Mesenchymal stem cell (in vitro differentiated cells and primary cell): ENCODE data around the gene AHRR.
"Not testable (repeated sequence)": the region's sequence is repeated elsewhere in the genome, so short reads cannot be mapped to it uniquely, and the experiment has no call there.

Experiments
- DNase-seq: peaks from one replicate; pipeline ENCODE4 v3.0.0-alpha.2; 2013
- H2AFZ ChIP-seq: one replicate; pipeline ENCODE4 v1.6.1; 2013; ENCODE audit warnings: low read depth, mild to moderate bottlenecking, control low read depth, inconsistent platforms, low read length, moderate library complexity
- H2AK5ac ChIP-seq: 2 replicates; pipeline ENCODE4 v1.6.1; 2013; ENCODE audit warnings: low read length, moderate library complexity, mild to moderate bottlenecking, inconsistent platforms; ENCODE audit not compliant: severe bottlenecking
- H2BK120ac ChIP-seq: one replicate; pipeline ENCODE4 v1.6.1; 2013; ENCODE audit warnings: low read depth, mild to moderate bottlenecking, inconsistent platforms, low read length, moderate library complexity
- H2BK12ac ChIP-seq, 2 experiments: one replicate each; pipeline ENCODE4 v1.6.1; 2013; ENCODE audit warnings: inconsistent platforms in 2 of 2, low read length in 2 of 2, mild to moderate bottlenecking in 2 of 2, moderate library complexity in 2 of 2, control low read depth in 1 of 2
- H2BK15ac ChIP-seq: one replicate; pipeline ENCODE4 v1.6.1; 2013; ENCODE audit warnings: mild to moderate bottlenecking, low read depth, inconsistent platforms; ENCODE audit not compliant: poor library complexity, severe bottlenecking
- H2BK5ac ChIP-seq: 2 replicates; pipeline ENCODE4 v1.6.1; 2013; ENCODE audit warnings: low read depth, mild to moderate bottlenecking, low read length, control low read depth, inconsistent platforms; ENCODE audit not compliant: poor library complexity, severe bottlenecking
- H3K14ac ChIP-seq, 2 experiments: one replicate each; pipeline ENCODE4 v1.6.1; 2013; ENCODE audit warnings: inconsistent platforms in 2 of 2, low read length in 2 of 2, control low read depth in 1 of 2, mild to moderate bottlenecking in 1 of 2, moderate library complexity in 1 of 2
- H3K18ac ChIP-seq, 2 experiments: one replicate each; pipeline ENCODE4 v1.6.1; 2013; ENCODE audit warnings: inconsistent platforms in 2 of 2, low read length in 2 of 2, control low read depth in 1 of 2, low read depth in 1 of 2, mild to moderate bottlenecking in 1 of 2
- H3K23ac ChIP-seq, 2 experiments: one replicate each; pipeline ENCODE4 v1.6.1; 2013; ENCODE audit warnings: inconsistent platforms in 2 of 2, low read length in 2 of 2, mild to moderate bottlenecking in 2 of 2, moderate library complexity in 2 of 2, control low read depth in 1 of 2
- H3K27ac ChIP-seq: 2 replicates; pipeline ENCODE4 v1.5.1; 2013; ENCODE audit warnings: mild to moderate bottlenecking, moderate library complexity, low read length, control low read depth, inconsistent platforms; ENCODE audit not compliant: poor library complexity, severe bottlenecking
- H3K27me3 ChIP-seq, 2 experiments: 2 replicates each; pipeline versions ENCODE4 v1.6.1 to v1.7.0; 2013; ENCODE audit warnings: low read length in 2 of 2, mild to moderate bottlenecking in 2 of 2, moderate library complexity in 2 of 2, control low read depth in 1 of 2, inconsistent platforms in 1 of 2; ENCODE audit not compliant: control insufficient read depth in 1 of 2, insufficient read depth in 1 of 2
- H3K36me3 ChIP-seq, 2 experiments: 2 replicates each; pipeline versions ENCODE4 v1.6.1 to v1.7.0; 2013; ENCODE audit warnings: low read length in 2 of 2, control low read depth in 1 of 2, inconsistent platforms in 1 of 2, low read depth in 1 of 2, mild to moderate bottlenecking in 1 of 2; ENCODE audit not compliant: insufficient read depth in 2 of 2, control insufficient read depth in 1 of 2
- H3K4ac ChIP-seq, 2 experiments: one replicate each; pipeline ENCODE4 v1.6.1; 2013; ENCODE audit warnings: inconsistent platforms in 2 of 2, low read length in 2 of 2, mild to moderate bottlenecking in 2 of 2, moderate library complexity in 2 of 2, control low read depth in 1 of 2, low read depth in 1 of 2
- H3K4me1 ChIP-seq: 2 replicates; pipeline ENCODE4 v1.6.1; 2013; ENCODE audit warnings: low read depth, low read length, control low read depth; ENCODE audit not compliant: control insufficient read depth, insufficient read depth
- H3K4me2 ChIP-seq: 2 replicates; pipeline ENCODE4 v1.6.1; 2013; ENCODE audit warnings: low read length, mild to moderate bottlenecking, inconsistent platforms; ENCODE audit not compliant: poor library complexity, severe bottlenecking
- H3K4me3 ChIP-seq, 2 experiments: 2 replicates each; pipeline versions ENCODE4 v1.5.1 to v1.7.0; 2013; ENCODE audit warnings: low read length in 2 of 2, mild to moderate bottlenecking in 2 of 2, control low read depth in 1 of 2, low read depth in 1 of 2; ENCODE audit not compliant: insufficient read depth in 1 of 2
- H3K79me1 ChIP-seq: replicated peaks from 2 replicates; pipeline ENCODE4 v1.6.1; 2013; ENCODE audit warnings: mild to moderate bottlenecking, control low read depth, low read length, inconsistent platforms; ENCODE audit not compliant: poor library complexity, severe bottlenecking
- H3K9ac ChIP-seq: 2 replicates; pipeline ENCODE4 v1.7.0; 2013; ENCODE audit warnings: mild to moderate bottlenecking, low read length, moderate library complexity
- H3K9me3 ChIP-seq: 2 replicates; pipeline ENCODE4 v1.7.0; 2013; ENCODE audit warnings: mild to moderate bottlenecking, low read length; ENCODE audit not compliant: control insufficient read depth
- H4K8ac ChIP-seq: one replicate; pipeline ENCODE4 v1.6.1; 2013; ENCODE audit warnings: inconsistent platforms, mild to moderate bottlenecking, low read length, moderate library complexity
- H4K91ac ChIP-seq: one replicate; pipeline ENCODE4 v1.6.1; 2013; ENCODE audit warnings: mild to moderate bottlenecking, low read length, inconsistent platforms
- WGBS: methylation state at CpG from one replicate; pipeline ENCODE4 v1.1.7; 2013; ENCODE audit warnings: mixed read lengths; 5-methylcytosine and 5-hydroxymethylcytosine counted together

The AHRR gene

GRCh38 chr5:485946-486491 is 164.5 kb downstream of the AHRR start:
- Histone ChIP-seq H2AFZ (no peak overlapping the region), H3K27ac (no peak overlapping the region)

GRCh38 chr5:486597-486996 is 165.1 kb downstream of the AHRR start:
- not testable (repeated sequence) for H3K4me1 ChIP-seq, H3K4me2 ChIP-seq, H3K27ac ChIP-seq, H3K9me3 ChIP-seq, H4K8ac ChIP-seq, H3K23ac ChIP-seq, H2AK5ac ChIP-seq, H3K14ac ChIP-seq, H2BK120ac ChIP-seq, H2AFZ ChIP-seq, H3K4ac ChIP-seq, DNase-seq, H4K91ac ChIP-seq, H2BK12ac ChIP-seq, H3K18ac ChIP-seq, H3K79me1 ChIP-seq, H2BK5ac ChIP-seq, H3K9ac ChIP-seq, H3K36me3 ChIP-seq, H3K4me3 ChIP-seq, H2BK15ac ChIP-seq
- WGBS = 93% methylated on average over 6 of the region's 22 CpGs
- peaks cover 8 to 40% of the 10 kb centered on the region in 2 experiments for H3K27me3 ChIP-seq

More at GRCh38 chr5:485946-486491, 164.5 kb downstream of the AHRR start:
- no peaks in the 10 kb centered on the region for H3K9me3 ChIP-seq
- H3K79me1 ChIP-seq = no peaks in the 10 kb centered on the region
- H2AK5ac ChIP-seq = no peak overlapping the region
- no peak overlapping the region for H2BK15ac ChIP-seq
- peaks cover 8 to 42% of the 10 kb centered on the region in 2 experiments for H3K27me3 ChIP-seq
- no peaks in the 10 kb centered on the region for H3K36me3 ChIP-seq
- WGBS = 71% methylated on average over 23 of the region's 23 CpGs
- no peak overlapping the region for H3K4ac ChIP-seq
- H3K9ac ChIP-seq = no peak overlapping the region
- H2BK5ac ChIP-seq = no peak overlapping the region
- H4K91ac ChIP-seq = peak overlapping the region; percentile 39
- no peak overlapping the region for H2BK120ac ChIP-seq
- no peak overlapping the region for H3K14ac ChIP-seq
- no peak overlapping the region for H3K4me3 ChIP-seq
- H3K23ac ChIP-seq = no peak overlapping the region
- DNase-seq = no peak
- no peaks in the 10 kb centered on the region for H3K4me1 ChIP-seq
- no peak overlapping the region for H3K18ac ChIP-seq
- no peak overlapping the region for H4K8ac ChIP-seq
- H3K4me2 ChIP-seq = no peak overlapping the region
- no peak overlapping the region for H2BK12ac ChIP-seq
